OCI-LY1 (cell line): ENCODE data around the gene ZFY.

Source experiments
- EZH2 ChIP-seq: fragments of 200-600 bp; sonication (generic), shearing (Covaris generic); IDR thresholded peaks from 2 replicates; pipeline ENCODE4 v1.8.0; 2017; ENCODE audit warnings: borderline replicate concordance, mixed run types, mild to moderate bottlenecking, antibody characterized with exemption, low read length, moderate library complexity, mixed read lengths
- TF ChIP-seq, protein P1 (sequence below): fragments of 200-600 bp; sonication (generic), shearing (Covaris generic); IDR thresholded peaks from 2 replicates; pipeline ENCODE4 v1.5.1; 2017; ENCODE audit warnings: mild to moderate bottlenecking, antibody characterized with exemption, low read length, moderate library complexity, mixed read lengths

DNA sequence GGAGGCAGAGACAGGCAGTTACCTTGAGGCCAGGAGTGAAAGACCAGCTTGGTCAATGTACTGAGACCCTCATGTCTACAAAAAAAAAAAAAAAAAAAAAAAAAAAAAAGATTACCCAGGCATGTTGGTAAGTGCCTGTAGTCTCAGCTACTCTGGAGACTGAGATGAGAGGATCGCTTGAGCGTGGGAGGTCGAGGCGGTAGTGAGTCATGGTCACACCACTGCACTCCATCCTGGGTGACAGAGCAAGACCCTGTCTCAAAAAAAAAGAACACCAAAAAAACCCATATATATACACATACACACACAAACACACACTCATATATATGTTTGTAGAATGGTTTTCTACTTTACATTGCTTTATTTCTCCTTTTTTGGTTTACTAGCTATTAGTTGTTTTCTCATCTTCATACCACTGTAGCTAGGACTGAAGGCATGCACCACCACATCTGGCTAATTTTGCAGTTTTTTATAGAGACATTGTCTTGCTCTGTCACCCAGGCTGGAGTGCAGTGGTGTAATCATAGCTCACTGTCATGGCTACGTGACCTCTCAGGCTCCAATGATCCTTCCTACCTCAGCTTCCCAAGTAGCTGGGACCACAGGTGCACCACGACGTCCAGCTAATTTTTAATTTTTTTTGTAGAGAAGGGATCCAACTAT is 14.5 kb downstream of the ZFY start:
- TF ChIP-seq, protein P1, sequence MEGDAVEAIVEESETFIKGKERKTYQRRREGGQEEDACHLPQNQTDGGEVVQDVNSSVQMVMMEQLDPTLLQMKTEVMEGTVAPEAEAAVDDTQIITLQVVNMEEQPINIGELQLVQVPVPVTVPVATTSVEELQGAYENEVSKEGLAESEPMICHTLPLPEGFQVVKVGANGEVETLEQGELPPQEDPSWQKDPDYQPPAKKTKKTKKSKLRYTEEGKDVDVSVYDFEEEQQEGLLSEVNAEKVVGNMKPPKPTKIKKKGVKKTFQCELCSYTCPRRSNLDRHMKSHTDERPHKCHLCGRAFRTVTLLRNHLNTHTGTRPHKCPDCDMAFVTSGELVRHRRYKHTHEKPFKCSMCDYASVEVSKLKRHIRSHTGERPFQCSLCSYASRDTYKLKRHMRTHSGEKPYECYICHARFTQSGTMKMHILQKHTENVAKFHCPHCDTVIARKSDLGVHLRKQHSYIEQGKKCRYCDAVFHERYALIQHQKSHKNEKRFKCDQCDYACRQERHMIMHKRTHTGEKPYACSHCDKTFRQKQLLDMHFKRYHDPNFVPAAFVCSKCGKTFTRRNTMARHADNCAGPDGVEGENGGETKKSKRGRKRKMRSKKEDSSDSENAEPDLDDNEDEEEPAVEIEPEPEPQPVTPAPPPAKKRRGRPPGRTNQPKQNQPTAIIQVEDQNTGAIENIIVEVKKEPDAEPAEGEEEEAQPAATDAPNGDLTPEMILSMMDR, result no peak
- no peak for TF ChIP-seq EZH2
